Mucosa of stomach (tissue), 1 donor: ENCODE results near the gene FAM53A.

Experiments
- H3K27me3 ChIP-seq: one replicate; pipeline ENCODE4 v1.7.0; 2013; ENCODE audit warnings: mild to moderate bottlenecking, low read length; ENCODE audit not compliant: control insufficient read depth, insufficient read depth
- H3K36me3 ChIP-seq: one replicate; pipeline ENCODE4 v1.7.0; 2013; ENCODE audit warnings: low read length; ENCODE audit not compliant: control insufficient read depth, insufficient read depth
- H3K4me1 ChIP-seq: one replicate; pipeline ENCODE4 v1.7.0; 2013; ENCODE audit warnings: mild to moderate bottlenecking, low read length; ENCODE audit not compliant: control insufficient read depth, insufficient read depth
- H3K4me3 ChIP-seq: one replicate; pipeline ENCODE4 v1.7.0; 2013; ENCODE audit warnings: low read length
- H3K9ac ChIP-seq: one replicate; pipeline ENCODE4 v1.7.0; 2013; ENCODE audit warnings: mild to moderate bottlenecking, low read length, moderate library complexity
- H3K9me3 ChIP-seq: one replicate; pipeline ENCODE4 v1.7.0; 2013; ENCODE audit warnings: mild to moderate bottlenecking, low read length, moderate library complexity; ENCODE audit not compliant: control insufficient read depth
- donor health status: Pancreatic carcinoma.

Gene FAM53A, protein sequence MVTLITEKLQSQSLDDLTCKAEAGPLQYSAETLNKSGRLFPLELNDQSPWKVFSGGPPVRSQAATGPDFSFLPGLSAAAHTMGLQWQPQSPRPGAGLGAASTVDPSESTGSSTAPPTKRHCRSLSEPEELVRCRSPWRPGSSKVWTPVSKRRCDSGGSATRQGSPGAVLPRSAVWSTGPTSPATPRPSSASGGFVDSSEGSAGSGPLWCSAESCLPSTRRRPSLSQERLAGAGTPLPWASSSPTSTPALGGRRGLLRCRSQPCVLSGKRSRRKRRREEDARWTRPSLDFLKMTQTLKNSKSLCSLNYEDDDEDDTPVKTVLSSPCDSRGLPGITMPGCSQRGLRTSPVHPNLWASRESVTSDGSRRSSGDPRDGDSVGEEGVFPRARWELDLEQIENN

DNA sequence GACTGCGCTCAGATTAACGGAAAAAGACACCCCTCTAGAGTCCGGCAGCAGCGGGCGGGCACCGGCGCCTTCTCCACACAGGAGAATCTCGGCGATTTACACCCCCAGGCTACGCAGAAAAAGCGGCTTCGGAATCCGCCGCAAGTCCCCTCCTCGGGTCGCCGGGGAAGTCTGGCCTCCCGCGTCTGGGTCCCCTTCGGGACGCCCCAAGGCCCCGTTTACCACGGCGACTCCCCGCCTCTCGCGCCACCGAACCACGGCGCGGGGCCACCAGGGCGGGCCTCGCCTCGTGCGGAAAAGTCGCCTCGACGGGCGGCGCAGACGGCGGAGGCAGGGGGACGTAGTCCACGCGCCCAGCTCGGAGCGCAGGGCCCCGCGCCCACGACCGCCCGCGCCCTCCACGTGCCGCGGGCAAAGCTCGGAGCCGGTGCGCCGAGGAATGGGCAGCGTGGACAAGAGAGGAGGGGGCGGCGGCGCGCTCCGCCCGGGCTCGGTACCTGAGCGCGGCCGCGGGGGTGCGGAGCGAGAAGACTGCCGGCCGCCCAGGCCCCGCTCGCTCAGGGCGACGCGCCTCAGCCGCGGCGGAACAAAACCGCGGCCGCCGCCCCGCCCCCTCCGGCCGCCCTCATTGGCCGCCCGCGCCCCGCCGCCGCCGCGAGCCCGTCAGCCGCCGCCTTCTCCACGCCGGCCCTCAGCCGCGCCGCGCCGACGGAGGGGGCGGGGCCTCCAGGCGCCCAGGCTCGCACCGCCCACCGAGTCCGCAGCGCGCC lies at the start of gene FAM53A:
Gene FAM53A (minus strand): TSS at position 578 of the 770 bp plus-strand sequence. CDS start 15,572 bp downstream, outside the sequence.
- Histone ChIP-seq H3K36me3 (no peaks in the 10 kb centered on the region), H3K4me3 (no peak within 1 kb of the TSS), H3K9ac (peak within 1 kb of the TSS; percentile 1)

DNA sequence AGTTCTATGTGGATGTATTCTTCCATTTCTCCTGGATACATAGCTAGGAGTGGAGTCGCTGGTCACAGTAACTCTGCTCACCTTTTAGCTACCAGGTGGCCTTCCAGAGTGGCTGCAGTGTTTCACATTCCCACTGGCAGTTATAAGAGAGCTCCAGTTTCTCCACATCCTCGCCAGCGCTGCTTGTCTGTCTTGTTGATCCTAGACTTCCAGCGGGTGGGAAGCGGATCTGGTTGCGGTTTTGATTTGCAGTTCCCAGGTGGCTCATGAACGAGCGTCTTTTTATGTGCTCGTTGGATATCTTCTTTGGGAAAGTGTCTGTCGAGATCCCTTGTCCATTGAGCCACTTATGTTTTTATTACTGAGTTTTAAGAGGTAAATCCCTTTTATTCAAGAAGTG lies 48.8 kb upstream of the FAM53A start:
- peaks cover 13% of the 10 kb centered on the region for H3K4me1 ChIP-seq
- no peak overlapping the region for H3K4me3 ChIP-seq
- H3K36me3 ChIP-seq, result peaks cover 17% of the 10 kb centered on the region
- H3K9ac ChIP-seq, result no peak overlapping the region
- H3K27me3 ChIP-seq, result no peaks in the 10 kb centered on the region
- H3K9me3 ChIP-seq, result no peaks in the 10 kb centered on the region

More for the DNA sequence above, at the start of gene FAM53A:
- Histone ChIP-seq H3K9me3 (no peaks in the 10 kb centered on the region), H3K27me3 (no peaks in the 10 kb centered on the region), H3K4me1 (peaks cover 3% of the 10 kb centered on the region)

DNA sequence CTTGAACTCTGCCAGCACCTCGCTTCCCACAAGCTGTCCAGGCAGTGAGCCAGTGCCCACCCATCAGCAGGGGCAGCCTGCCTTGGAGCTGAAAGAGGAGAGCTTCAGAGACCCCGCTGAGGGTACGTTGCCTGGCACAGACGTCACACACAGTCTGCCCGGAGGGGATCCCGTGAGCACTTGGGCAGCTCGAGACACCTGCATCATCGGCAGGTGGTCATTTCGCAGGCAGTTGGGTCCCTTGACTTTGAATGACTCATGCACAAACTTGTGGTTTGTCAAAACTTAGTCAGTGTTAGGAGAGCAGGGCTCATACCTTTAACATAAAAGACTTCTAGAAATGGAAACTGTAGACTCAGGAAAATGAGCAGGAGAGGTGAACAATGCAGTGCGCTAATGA lies 47.1 kb upstream of the FAM53A start:
- Histone ChIP-seq H3K4me1 (peaks cover 30% of the 10 kb centered on the region), H3K27me3 (no peaks in the 10 kb centered on the region), H3K9me3 (no peaks in the 10 kb centered on the region), H3K4me3 (no peak overlapping the region), H3K36me3 (peaks cover 7% of the 10 kb centered on the region), H3K9ac (no peak overlapping the region)

DNA sequence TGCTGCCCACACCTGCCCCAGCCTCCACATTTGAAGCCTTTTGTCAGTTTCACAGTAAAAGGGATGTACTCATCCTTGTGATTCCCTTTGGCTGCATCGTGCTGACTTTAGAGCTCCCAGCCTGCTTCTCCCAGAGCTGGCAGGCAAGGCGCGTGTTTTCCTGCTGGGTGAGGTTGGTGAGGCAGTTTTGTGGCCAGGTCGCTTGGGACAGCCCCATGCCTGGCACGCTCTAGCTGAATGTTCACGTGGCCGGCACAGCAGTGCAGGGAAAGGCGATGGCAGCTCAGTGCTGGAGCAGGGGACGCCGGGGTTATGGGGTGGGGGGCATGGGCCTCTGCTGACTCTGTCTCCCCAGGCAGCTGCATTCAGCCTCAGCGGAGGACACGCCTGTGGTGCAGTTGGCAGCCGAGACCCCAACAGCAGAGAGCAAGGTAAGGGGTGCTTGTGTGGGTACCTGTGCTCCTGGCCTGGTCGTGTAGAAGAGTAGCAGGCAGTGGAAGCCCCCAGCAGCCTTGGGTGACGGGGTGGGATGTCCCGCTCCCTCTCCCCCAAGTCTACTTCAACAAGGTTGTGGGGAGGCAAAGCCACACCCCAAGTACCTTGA lies 46.5 kb upstream of the FAM53A start:
- Histone ChIP-seq H3K9ac (no peak overlapping the region), H3K27me3 (no peaks in the 10 kb centered on the region), H3K4me1 (peaks cover 34% of the 10 kb centered on the region), H3K9me3 (no peaks in the 10 kb centered on the region), H3K4me3 (no peak overlapping the region), H3K36me3 (peaks cover 7% of the 10 kb centered on the region)

DNA sequence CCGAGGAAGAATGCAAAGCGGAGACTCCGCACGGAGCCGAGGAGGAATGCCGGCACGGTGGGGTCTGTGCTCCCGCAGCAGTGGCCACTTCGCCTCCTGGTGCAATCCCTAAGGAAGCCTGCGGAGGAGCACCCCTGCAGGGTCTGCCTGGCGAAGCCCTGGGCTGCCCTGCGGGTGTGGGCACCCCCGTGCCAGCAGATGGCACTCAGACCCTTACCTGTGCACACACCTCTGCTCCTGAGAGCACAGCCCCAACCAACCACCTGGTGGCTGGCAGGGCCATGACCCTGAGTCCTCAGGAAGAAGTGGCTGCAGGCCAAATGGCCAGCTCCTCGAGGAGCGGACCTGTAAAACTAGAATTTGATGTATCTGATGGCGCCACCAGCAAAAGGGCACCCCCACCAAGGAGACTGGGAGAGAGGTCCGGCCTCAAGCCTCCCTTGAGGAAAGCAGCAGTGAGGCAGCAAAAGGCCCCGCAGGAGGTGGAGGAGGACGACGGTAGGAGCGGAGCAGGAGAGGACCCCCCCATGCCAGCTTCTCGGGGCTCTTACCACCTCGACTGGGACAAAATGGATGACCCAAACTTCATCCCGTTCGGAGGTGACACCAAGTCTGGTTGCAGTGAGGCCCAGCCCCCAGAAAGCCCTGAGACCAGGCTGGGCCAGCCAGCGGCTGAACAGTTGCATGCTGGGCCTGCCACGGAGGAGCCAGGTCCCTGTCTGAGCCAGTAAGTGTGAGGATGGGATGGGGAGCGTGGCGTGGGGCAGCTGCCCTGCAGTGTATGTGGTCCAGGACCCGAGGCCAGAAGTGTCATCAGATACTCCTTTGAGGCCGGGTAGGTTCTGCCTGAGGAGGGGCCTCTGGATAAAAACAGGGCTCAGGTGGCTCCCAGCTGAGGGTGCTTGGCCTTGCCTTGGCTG lies 44.2 kb upstream of the FAM53A start:
- H3K9ac ChIP-seq, result peak overlapping the region; percentile 50
- no peaks in the 10 kb centered on the region for H3K27me3 ChIP-seq
- H3K9me3 ChIP-seq, result no peaks in the 10 kb centered on the region
- peaks cover 34% of the 10 kb centered on the region for H3K4me1 ChIP-seq
- H3K36me3 ChIP-seq, result peaks cover 7% of the 10 kb centered on the region
- no peak overlapping the region for H3K4me3 ChIP-seq

DNA sequence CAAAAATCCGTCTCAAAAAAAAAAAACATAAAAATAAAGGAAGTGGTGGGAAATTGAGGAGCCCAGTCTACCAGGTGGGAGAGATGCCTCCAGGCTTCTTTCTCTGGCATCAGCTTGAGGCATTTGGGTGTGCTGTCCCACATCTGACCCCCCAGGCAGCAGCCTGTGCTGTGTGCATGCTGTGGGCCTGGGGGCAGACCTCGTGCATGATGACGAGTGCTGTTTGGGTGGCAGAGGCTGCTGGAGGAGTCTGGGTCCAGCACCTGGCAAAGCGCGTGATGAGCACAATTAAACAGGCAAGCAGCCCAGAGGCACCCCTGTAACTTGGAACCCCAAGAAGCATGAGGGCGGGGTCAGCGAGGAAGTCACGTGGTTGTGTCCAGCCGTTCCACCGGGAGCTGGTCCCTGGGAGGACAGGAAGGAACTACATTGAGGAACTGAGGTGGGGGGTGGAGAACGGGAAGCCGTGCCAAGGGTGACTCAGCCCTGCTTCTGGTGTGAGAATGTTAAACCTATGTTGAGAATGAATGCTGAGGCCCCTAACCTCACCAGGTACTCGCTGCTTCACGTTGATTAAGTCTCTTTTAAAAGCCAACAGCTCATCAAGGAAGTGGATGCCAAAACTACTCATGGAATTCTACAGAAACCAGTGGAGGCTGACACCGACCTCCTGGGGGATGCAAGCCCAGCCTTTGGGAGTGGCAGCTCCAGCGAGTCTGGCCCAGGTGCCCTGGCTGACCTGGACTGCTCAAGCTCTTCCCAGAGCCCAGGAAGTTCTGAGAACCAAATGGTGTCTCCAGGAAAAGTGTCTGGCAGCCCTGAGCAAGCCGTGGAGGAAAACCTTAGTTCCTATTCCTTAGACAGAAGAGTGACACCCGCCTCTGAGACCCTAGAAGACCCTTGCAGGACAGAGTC lies 43.3 kb upstream of the FAM53A start:
- no peak overlapping the region for H3K4me3 ChIP-seq
- peaks cover 41% of the 10 kb centered on the region for H3K4me1 ChIP-seq
- peak overlapping the region; percentile 50 for H3K9ac ChIP-seq
- H3K36me3 ChIP-seq, result no peaks in the 10 kb centered on the region
- no peaks in the 10 kb centered on the region for H3K9me3 ChIP-seq
- H3K27me3 ChIP-seq, result no peaks in the 10 kb centered on the region

DNA sequence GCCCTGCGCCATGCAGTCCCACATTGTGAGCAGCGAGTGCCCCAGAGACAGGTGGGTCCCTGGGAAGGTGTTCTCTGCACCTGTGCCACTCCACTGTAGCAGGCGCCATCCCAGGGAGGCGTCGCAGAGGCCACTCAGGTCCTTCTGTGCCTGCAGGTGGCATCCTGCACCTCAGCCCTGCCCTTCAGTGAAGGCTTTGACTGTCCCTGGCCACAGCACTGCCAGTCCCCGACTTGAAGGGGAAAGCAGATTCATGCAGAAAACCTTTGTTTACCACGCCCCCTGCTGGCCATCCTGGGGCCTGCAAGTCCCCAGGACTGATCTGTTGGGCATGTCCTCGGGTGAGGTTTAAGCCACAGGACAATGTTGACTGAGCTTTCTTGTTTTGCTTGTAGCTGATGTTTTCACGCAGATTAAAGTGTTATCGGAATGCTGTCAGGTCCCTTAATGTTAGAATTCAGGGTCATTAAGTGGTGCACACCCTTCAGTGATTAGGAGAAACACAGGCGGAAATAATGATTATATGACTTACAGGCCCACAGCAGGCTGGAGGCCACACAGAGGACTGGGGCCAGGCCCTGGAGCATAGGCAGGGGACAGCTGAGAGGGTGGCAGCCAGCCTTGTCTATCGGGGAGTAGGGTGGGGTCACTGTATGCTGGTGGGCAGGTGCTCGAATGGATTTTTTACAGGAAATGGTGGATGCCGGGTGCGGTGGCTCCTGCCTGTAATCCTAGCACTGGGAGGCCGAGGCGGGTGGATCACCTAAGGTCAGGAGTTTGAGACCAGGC lies 42.2 kb upstream of the FAM53A start:
- Histone ChIP-seq H3K4me1 (peaks cover 47% of the 10 kb centered on the region), H3K9me3 (no peaks in the 10 kb centered on the region), H3K9ac (no peak overlapping the region), H3K4me3 (no peak overlapping the region), H3K27me3 (no peaks in the 10 kb centered on the region), H3K36me3 (no peaks in the 10 kb centered on the region)

DNA sequence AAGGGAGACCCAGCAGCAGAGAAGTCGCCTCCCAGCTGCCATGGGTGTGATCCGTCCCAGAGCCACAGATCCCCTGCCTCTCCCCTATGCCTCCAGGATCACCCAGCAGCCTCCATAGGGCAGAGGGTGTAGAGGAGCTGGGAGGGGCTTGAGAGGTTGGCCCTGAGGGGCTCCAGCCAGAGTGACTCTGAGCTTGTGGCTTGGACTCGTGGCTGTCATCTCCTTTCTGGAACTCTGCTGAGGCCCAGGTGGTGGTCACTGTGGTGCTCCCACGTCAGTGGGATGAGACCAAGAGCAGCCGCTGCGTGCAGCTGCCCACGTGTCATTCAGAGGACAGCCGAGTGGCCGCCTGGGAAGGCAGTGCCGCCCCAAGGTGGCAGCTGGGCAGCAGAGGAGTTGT lies 41.4 kb upstream of the FAM53A start:
- H3K4me3 ChIP-seq, result no peak overlapping the region
- H3K27me3 ChIP-seq, result no peaks in the 10 kb centered on the region
- no peaks in the 10 kb centered on the region for H3K36me3 ChIP-seq
- no peaks in the 10 kb centered on the region for H3K9me3 ChIP-seq
- no peak overlapping the region for H3K9ac ChIP-seq
- peaks cover 47% of the 10 kb centered on the region for H3K4me1 ChIP-seq

DNA sequence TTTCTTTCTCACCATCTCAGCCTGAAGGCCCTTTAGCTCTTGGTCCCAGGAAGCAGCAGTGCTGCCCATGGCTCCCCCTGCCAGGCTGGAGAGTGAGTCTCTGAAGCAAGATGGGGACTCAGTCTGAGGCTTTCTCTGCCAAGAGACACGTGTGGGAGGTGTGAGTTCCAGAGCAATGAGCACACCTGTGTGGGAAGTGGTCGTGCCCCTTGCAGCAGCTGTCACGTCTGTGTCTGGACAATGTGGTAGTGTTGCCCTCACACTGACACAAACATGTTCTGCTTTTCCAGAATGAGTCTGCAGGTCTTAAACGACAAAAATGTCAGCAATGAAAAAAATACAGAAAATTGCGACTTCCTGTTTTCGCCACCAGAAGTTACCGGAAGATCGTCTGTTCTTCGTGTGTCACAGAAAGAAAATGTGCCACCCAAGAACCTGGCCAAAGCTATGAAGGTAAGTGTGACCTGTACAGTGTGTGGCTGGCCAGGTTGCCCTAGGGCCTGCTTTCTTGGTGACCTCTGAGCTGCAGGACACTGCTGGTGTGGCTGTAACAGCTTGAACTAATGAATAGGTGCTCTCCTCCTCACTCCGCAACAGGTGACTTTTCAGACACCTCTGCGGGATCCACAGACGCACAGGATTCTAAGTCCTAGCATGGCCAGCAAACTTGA lies 39.2 kb upstream of the FAM53A start:
- Histone ChIP-seq H3K36me3 (no peaks in the 10 kb centered on the region), H3K4me1 (peaks cover 59% of the 10 kb centered on the region), H3K9ac (peak overlapping the region; percentile 61), H3K9me3 (no peaks in the 10 kb centered on the region), H3K27me3 (no peaks in the 10 kb centered on the region), H3K4me3 (no peak overlapping the region)

DNA sequence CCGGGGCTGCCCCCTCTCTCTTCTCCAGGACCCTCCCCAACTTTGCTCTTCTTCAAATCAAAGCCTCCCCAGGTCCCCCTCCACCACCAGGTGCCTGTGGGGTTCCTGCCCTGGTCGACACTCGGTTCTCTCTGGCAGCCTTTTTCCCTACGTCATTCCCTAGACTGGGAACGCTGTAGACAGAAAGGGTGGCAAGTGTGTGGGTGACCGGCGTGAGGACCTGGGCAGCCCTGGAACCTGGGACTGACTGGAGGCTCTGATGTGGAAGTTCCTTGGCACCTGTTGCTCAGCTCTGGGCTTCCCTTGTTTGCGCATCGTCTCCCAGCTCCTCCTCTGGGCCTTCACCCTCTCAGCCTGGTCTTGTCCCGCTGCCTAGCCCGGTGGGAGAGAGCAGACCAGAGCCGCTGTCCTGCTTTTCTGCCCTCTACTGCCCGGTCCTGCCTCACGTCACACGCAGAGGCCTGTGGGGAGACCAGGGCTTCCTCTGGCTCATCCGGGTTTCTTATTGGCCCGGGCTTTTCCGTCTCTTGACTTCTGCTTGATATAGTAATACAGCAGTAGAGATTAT lies 38.5 kb upstream of the FAM53A start:
- Histone ChIP-seq H3K4me1 (peaks cover 59% of the 10 kb centered on the region), H3K27me3 (no peaks in the 10 kb centered on the region), H3K9ac (peak overlapping the region; percentile 61), H3K36me3 (no peaks in the 10 kb centered on the region), H3K4me3 (no peak overlapping the region), H3K9me3 (no peaks in the 10 kb centered on the region)
